Stimulated activated CD8-positive, alpha-beta memory T cell treated with anti-CD3 and anti-CD28 coated beads, Interleukin-15, amount 100 ng/mL, for 1 hour (primary cell): ENCODE results near the gene ENTPD6.

ENCODE experiments used
- DNase-seq: peaks from one replicate; pipeline ENCODE4 v3.0.0-alpha.2; 2020; ENCODE audit warnings: low read depth

ENTPD6 gene

DNA sequence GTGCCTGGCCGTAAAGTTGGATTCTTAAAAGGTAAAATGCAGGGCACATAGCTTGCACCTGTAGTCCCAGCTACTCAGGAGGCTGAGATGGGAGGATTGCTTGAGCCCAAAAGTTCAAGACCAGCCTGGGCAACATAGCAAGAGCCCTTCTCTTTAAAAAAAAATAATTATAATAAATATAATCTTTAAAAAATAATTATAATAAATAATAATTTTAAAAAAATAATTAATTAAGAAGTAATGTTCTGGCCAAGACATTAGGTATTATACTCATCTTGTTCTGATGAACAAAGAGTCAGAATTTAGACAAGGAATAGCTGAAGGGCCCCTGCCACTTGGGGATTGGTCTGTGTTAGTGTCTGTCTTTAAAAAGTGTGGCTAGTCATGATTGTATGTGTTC is 13.9 kb downstream of the ENTPD6 start:
- no peak for DNase-seq

- DNase-seq: no peak
These were observed 14.4 kb downstream of the ENTPD6 start for GRCh38 chr20:25209911-25210310.

DNA sequence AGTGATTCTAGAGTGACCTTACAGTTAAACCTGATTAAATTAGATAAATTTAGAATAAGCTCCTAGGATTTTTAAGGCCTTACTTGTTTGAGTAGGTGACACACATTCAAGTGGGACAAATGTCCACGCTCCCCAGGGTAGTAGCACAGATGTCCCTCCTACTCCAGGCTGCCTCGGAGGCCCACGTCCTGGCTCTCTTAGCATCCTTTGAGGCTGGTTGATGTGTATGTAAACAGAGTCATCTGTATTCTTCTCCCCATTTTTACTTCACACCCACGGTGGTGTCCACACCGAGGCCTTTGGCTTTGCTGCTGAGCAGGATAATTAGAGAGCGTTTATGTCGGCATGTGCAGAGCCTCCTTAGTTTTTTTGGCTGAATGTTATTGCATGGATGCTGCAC is 15.8 kb downstream of the ENTPD6 start:
- no peak for DNase-seq

DNA sequence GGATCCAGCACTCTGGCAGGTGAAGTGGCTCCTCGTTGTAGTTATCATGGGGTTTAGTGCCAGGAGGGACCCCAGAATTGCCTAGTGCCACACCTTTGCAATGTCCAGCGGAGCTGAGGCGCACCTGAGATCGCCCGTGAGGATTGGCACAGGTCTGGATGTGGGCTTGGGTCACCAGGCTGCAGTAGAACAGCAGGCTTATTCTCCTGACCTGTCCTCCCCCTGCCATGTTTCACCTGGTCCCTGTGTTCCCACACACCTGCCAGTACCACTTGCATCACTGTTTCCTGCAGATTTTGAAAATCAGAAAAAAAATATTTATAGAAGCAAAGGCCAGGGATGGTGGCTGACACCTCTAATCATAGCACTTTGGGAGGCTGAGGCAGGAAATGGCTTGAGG is 16.7 kb downstream of the ENTPD6 start:
- no peak for DNase-seq

DNA sequence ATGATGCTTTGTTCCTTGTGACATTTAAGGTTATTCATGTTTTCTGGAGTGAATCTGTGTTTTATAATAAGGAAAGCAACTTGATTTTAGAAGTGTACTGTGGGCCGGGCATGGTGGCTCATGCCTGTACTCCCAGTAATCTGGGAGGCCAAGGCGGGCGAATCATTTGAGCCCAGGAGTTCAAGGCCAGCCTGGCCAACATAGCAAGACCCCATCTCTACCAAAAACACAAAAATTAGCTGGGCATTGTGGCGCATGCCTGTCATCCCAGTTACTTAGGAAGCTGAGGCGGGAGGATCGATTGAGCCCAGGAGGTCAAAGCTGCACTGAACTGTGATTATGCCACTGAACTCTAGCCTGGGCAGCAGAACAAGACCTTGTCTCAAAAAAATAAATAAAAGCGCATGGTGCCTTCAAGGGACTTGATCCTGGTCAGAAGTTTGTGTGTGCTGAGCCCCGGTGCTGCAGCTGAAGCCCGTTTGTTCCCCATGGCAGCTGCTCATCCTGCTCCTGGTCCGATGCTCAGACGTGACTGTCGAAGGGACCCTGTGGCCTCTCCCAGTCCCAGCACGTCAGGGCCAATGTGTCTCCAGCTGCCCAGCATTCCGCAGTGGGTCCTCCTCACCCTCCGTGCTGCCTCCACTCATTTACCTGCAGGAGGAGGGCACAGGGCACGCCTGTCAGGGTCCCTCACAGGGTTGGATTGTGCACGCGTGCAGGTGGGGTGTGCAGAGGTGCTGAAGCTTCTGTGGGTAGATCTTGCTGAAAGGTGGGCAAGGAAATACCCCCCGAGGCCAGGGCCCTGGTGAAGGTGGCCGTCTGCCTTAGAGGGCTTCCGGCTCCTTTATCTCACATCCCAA is 18.3 kb downstream of the ENTPD6 start:
- DNase-seq: no peak

DNA sequence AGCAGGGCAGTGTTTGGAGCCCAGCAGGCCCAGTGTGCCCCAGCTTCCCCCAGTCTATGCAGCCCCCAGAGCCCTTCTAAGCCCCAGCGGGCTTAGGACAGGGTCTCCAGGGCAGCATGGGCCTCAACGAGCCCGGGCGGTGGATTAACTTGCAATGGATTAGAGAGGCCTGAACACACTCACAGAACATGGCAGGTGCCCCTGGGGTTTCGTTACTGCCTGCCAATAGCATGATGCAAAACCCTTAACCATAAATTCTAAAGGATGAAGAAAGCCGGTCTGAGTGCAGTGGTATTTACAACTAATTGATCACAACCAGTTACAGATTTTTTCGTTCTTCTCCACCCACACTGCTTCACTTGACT is 18.9 kb downstream of the ENTPD6 start:
- DNase-seq: no peak

DNA sequence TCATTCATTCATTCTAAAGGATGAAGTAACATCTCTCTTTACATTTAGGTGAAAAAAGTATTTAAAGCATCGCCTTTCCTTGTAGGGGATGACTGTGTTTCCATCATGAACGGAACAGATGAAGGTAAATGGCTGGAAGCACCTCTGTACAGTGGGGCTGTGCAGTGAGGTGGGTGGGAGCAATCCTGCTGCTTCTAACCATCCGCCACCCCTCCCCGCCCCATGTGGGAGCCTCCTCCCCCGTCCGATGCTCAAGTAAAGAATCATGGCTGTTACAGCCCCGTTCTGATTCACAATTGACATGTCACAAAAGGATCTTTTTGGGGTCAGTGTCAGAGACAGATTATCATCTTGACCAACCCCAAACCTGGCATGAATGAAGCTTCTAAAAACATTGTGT is 19.3 kb downstream of the ENTPD6 start:
- no peak for DNase-seq

DNA sequence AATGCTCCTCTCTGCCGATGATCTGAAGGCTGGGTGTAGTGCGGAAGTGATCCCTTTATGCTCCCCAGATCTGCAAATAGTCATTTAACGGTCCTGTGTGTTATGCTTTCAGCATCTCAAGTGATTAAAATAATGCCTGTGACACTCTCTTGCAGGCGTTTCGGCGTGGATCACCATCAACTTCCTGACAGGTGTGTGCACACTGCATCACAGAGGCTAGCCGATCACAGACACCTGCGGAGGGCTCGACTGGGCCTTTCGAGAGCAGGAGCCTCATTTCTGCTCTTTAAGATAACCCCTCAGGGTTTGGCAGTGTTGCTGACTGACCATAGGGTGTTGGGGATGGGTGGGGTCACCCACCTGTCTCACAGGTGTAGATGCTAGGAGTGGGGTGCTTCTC is 20.0 kb downstream of the ENTPD6 start:
- DNase-seq: no peak

- DNase-seq: no peak
These were observed 20.9 kb downstream of the ENTPD6 start for GRCh38 chr20:25216199-25216945.

DNA sequence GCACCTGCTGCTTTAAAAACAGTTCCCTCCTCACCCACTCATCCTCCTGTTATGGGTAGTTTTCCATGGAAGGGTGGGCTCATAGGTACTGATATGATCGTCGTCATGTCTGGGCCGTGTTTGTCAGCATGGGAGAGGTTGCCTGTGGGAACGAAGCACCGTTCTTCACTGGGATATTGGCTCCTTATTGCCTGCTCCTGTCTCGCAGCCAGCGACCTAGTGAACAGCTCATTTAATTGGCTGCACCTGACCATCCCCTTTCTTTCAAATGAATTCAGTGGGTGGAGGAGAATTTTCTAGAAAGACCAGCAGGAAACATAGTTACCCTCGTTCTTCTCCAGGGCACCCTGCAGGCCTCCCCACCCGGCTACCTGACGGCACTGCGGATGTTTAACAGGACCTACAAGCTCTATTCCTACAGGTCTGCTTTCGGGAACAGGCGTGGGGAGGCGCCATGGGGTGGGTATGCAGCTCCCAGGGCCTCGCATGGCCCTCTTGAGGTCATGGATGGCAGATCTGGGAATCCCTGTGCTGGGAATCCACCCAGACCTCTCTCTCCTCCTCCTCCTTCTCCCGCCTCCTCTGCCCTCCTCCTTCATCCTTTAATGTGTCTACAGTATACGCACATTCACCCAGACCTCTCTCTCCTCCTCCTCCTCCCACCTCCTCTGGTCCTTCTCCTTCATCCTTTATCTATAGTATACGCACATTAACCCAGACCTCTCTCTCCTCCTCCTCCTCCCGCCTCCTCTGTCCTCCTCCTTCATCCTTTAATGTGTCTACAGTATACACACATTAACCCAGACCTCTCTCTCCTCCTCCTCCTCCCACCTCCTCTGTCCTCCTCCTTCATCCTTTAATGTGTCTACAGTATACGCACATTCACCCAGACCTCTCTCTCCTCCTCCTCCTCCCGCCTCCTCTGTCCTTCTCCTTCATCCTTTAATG is 21.9 kb downstream of the ENTPD6 start:
- DNase-seq: no peak

- no peak for DNase-seq
These were observed 22.6 kb downstream of the ENTPD6 start for GRCh38 chr20:25218109-25218486.

- DNase-seq: no peak
These were observed 23.0 kb downstream of the ENTPD6 start for GRCh38 chr20:25218492-25218891.

DNA sequence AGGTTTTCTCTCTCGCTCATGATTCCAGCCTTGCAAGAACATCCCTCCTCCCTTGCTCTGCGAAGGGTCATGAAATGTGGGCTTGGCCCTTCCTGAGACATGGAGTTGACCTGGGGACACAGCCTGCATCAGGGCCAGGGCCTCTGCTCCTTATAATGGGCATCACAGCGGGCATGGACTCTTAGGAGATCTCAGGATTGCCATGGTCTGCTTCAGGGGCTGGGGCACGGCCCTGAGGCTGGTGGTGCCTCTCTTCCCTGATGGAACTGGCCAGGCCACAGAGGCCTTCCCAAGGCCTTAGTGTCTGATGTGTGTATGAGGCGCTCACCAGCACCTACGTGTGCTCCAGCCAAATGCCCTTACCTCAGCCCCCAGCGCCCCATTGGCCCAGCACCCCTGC is 23.9 kb downstream of the ENTPD6 start:
- DNase-seq: no peak

DNA sequence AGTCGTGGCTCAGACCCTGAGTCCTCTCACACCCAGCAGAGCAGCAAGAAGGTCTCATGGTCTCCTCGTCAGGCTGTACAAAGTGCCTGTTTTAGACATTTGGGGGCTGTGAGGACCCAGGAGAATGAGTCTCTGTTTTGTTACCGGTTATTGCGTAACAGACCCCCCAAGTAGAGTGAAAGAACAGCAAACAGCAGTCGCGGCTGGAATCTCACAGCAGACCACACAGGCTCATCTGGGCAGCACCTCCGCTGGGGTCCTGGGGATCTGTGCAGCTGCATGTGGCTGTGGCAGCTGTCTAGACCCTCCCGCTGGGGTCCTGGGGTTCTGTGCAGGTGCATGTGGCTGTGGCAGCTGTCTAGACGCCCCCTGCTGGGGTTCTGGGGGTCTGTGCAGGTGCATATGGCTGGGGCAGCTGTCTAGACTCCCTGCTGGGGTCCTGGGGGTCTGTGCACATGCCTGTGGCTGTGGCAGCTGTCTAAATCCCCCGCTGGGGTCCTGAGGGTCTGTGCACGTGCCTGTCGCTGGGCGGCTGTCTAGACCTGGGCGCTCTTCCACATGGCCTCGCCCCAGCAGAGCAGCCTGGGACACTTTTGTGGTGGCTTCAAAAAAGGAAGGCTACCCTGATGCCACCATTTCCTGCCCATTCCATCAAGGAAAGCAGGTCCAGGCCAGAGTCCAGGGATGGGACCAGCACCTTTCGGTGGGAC is 24.7 kb downstream of the ENTPD6 start:
- no peak for DNase-seq

GRCh38 chr20:25220810-25221591 is 25.5 kb downstream of the ENTPD6 start:
- no peak for DNase-seq

- DNase-seq: no peak
These were observed 26.3 kb downstream of the ENTPD6 start for GRCh38 chr20:25221592-25222460.

- DNase-seq: no peak
These were observed 27.1 kb downstream of the ENTPD6 start for GRCh38 chr20:25222461-25223178.

DNA sequence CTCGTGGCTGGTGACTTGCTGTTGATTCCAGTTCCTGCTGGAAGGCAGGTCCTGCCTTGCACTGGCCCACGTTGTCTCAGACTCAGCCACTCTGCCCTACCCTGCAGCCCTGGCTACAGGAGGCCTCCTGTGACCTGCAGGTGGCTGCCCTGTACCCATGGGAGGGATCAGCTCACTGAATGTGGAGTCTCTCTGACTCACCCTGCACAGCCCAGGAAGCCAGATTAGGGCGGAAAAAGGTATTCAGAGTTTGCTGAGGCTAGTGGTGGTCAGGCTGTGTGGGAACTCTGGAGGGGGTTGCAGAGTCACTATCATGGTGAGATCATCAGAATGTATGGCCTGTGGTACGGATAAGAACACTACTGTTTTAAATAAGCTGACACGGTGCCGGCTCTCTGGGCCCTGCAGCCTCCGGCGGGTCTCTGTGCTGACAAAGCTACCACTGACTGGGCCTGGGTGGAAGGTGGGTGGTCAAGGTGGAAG is 27.7 kb downstream of the ENTPD6 start:
- no peak for DNase-seq
